Fibroblast of the aortic adventitia (primary cell): ENCODE data around the gene KLHL7. TPM values are rescaled to one million over a fixed set of nuclear protein-coding genes. Genes with fewer than 3 reads are reported as not detected.

ENCODE experiments used
- DNase-seq: peaks from one replicate; pipeline ENCODE4 v3.0.0-alpha.2; 2010; ENCODE audit warnings: low read depth
- H3K4me3 ChIP-seq: 2 replicates; pipeline ENCODE4 v1.5.1; 2011; ENCODE audit warnings: low read depth, mild to moderate bottlenecking, control low read depth, low read length, moderate library complexity
- total RNA-seq: library from RNA; depleted of rRNA; stranded (reverse); fragments of >200 nt; gene quantifications from 2 replicates; pipeline ENCODE4 v1.2.3, GENCODE V29; 2012; ENCODE audit warnings: low replicate concordance
- TF ChIP-seq, protein P1 (sequence below): IDR thresholded peaks from 2 replicates; pipeline ENCODE4 v1.5.1; 2011; ENCODE audit warnings: mild to moderate bottlenecking, low read length, control low read depth, inconsistent platforms; ENCODE audit not compliant: insufficient read depth

KLHL7 gene
- total RNA-seq, 1 donor = 28.5 TPM

DNA sequence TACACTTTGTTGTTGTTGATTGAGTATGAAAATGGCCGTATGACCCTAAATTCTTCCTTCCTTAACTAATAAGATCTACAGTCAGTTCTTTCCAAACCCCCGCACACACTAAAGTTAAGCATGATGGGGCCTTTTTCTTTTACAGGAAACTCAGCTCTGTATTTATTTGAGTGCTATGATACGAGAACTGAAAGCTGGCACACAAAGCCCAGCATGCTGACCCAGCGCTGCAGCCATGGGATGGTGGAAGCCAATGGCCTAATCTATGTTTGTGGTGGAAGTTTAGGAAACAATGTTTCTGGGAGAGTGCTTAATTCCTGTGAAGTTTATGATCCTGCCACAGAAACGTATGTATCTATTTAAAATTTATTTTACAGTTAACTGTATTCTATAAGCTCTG lies 62.1 kb downstream of the KLHL7 start:
- TF ChIP-seq, protein P1, sequence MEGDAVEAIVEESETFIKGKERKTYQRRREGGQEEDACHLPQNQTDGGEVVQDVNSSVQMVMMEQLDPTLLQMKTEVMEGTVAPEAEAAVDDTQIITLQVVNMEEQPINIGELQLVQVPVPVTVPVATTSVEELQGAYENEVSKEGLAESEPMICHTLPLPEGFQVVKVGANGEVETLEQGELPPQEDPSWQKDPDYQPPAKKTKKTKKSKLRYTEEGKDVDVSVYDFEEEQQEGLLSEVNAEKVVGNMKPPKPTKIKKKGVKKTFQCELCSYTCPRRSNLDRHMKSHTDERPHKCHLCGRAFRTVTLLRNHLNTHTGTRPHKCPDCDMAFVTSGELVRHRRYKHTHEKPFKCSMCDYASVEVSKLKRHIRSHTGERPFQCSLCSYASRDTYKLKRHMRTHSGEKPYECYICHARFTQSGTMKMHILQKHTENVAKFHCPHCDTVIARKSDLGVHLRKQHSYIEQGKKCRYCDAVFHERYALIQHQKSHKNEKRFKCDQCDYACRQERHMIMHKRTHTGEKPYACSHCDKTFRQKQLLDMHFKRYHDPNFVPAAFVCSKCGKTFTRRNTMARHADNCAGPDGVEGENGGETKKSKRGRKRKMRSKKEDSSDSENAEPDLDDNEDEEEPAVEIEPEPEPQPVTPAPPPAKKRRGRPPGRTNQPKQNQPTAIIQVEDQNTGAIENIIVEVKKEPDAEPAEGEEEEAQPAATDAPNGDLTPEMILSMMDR = no peak
- no peak overlapping the region for H3K4me3 ChIP-seq
- no peak for DNase-seq

DNA sequence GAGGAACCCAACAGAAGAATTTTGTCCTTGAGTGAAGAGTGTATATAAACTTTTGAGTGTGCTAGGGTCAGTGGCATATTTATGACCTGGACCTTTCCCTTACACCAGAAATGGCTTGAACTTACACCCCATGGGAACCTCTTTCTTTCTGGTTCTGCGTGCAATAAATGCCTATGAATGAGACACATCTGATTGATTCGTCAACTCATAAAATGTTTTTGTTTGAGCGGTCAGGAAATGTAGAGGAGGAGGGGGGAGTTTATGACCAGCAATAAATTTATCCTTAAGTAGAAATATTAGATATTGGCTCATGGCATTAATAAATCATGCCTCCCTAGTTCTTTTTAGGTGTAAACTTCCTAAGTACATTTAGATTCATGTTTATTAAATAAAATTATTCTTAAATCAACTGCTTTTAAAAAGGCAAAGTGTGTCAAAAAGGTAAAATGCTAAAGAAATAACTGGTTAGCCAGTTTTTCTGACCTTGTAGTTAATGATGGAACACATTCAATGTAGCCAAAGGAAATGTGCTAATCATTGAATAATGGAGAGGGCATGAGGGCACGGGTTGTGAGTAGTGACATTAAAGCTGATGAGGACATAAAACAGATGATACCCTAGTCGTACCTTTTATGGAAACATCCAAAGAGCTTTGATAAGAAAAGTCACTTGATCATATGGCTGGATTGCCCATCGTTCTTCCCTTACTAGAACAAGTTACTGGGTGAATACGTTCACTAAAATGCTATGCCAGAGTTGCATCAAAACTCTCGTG lies 62.7 kb downstream of the KLHL7 start:
- H3K4me3 ChIP-seq = no peak overlapping the region
- DNase-seq = no peak

DNA sequence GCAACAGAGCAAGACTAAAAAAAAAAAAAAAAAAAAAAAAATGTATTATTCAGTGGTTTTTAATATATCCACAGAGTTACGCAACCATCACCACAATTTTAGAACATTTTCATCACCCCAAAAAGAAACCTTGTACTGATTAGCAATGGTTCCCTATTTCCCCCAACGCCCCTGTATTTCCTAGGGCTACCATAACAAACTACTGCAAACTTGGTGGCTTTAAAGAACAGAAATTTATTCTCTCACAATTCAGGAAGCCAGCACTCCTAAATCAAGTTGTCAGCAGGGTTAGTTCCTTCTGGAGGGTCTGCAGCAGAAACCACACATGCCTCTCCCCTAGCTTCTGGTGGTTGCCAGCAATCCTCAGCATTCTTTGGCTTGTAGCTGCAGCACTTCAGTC lies 70.4 kb downstream of the KLHL7 start:
- TF ChIP-seq, protein P1 = no peak
- H3K4me3 ChIP-seq = no peak overlapping the region
- no peak for DNase-seq

More for the DNA sequence above, 62.7 kb downstream of the KLHL7 start:
- TF ChIP-seq, protein P1 = no peak

DNA sequence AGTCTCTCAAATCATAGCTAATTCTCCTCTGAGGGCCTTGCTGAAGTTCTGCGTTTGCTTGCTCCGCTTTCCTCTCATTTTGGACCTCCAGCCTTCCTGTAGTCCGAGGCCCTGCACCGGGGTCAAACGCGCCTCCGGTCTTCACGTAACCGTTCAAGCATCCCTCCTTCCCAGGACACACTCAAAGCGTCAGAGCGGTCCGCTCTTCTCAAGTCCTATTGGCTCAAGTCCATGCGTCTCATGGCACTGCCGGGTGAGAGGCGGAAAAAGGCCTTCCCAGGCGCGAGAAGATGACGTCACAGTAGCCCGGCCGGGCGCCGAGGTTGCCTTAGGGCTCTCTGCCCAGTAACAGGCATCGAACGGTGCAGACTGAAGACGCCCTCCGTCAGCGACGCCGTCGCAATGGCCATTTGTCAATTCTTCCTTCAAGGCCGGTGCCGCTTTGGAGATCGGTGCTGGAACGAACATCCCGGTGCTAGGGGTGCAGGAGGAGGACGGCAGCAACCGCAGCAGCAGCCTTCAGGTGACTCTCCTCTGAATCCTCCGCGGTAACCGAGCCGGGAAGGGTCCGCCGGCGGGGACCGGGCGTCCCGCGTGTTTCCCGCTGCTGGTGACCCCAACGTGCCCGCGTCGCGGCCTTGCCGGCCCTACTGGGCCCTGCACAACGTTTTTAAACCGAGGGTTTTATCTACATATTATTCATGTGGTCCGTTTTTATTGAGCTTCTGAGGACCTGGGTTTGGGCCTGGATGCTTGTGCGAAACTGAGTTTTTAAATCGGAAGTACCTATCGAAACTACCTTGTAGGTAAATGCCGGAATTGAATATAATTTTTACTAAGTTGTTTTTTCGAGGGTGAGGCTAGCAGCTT lies 76.3 kb downstream of the KLHL7 start, which contains the start of gene NUP42:
Gene NUP42 (plus strand): TSS at position 365 of the 870 bp plus-strand sequence. CDS start 38 bp downstream, at position 403.
- DNase-seq = peak; percentile 98
- H3K4me3 ChIP-seq = peak within 1 kb of the TSS; percentile 92
- TF ChIP-seq, protein P1 = no peak

DNA sequence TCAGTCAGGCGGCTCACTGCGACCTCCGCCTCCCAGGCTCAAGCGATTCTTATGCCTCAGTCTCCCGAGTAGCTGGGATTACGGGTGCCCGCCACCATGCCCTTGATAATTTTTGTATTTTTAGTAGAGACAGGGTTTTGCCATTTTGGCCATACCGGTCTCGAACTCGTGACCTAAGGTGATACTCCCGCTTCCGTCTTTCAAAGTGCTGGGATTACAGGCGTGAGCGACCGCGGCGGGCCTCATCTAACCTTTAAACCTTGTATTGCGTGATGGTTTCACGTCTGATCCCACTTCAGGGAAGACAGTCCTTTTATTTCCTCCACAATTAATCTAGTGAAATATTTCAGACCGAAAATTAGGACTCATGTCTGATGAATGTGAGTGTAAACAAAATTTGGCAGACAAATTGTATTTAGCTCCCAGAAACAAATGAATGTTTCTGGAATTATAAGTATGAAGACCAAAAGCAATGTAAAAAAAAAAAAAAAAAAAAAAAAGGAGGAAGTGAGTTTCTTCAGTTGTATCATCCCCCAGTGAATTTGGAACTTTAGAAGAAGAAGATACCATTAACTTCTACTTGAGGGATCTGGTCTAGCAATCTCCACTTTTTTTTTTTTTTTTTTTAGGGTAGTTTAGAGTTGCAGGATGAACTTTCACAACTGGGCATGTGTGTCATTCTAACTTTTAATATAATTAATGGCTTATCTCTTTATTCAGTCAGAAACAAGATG lies 77.9 kb downstream of the KLHL7 start:
- DNase-seq = no peak
- TF ChIP-seq, protein P1 = no peak
- peak overlapping the region; percentile 92 for H3K4me3 ChIP-seq

DNA sequence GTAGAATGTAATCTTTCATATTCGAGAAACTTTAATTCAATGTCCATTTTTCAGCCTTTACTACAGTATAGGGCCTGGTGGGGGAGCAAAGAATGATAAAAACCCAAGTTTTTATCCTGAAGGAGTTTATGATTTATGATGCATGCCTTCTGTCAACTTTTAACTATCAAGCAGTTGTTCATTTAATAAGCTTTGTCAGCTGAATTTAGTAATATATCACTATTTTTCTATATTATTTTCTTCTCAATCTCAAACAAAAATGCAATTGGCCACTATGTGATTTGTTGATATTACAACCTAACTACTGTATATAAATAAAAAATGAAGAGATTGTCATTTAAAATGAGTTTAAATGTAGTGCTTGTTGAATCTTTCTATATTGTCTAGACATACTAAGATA lies 78.7 kb downstream of the KLHL7 start:
- TF ChIP-seq, protein P1 = no peak
- H3K4me3 ChIP-seq = no peak overlapping the region
- DNase-seq = no peak
